Endothelial cell of umbilical vein (primary cell): ENCODE data around the gene MAST4. TPM values are rescaled to one million over a fixed set of nuclear protein-coding genes. Genes with fewer than 3 reads are reported as not detected.

Experiments used
- BruUV-seq: library from RNA; stranded (reverse); fragments of 400-500 nt; replicated peaks from 2 replicates; lab custom pipeline; 2021; lab: Mats Ljungman, UMichigan
- CTCF ChIA-PET: fragments of 300-600, 350-600 bp; sonication (Branson Sonifier 250); formaldehyde crosslinking; loops from one replicate; lab custom pipeline; 2021; ENCODE audit warnings: antibody characterized with exemption, inconsistent platforms; lab: Charles Lee
- POLR2A ChIA-PET: fragments of 300-600, 350-600 bp; sonication (Branson Sonifier 250); formaldehyde crosslinking; loops from one replicate; lab custom pipeline; 2021; ENCODE audit warnings: antibody characterized with exemption, inconsistent platforms; lab: Charles Lee
- DNase-seq: peaks from one replicate; pipeline ENCODE4 v3.0.0-alpha.2; 2011; ENCODE audit warnings: low read depth, low spot score
- FAIRE-seq: peaks from 2 replicates; lab custom pipeline; 2011; peaks lifted over from hg19 to GRCh38; lab: Jason Lieb, UNC
- H2AFZ ChIP-seq: 2 replicates; pipeline ENCODE4 v1.6.0; 2012; ENCODE audit warnings: low read depth, low read length, control low read depth, inconsistent platforms
- H3K27ac ChIP-seq: 2 replicates; pipeline ENCODE4 v1.5.1; 2011; ENCODE audit warnings: low read depth, mild to moderate bottlenecking, control low read depth, low read length, moderate library complexity; ENCODE audit not compliant: insufficient read depth
- H3K27me3 ChIP-seq, 2 experiments: 2 replicates each; pipeline versions ENCODE4 v1.6.0 to v1.6.1; 2011; ENCODE audit warnings: low read length in 2 of 2, mixed read lengths in 1 of 2; ENCODE audit not compliant: control insufficient read depth in 2 of 2, insufficient read depth in 2 of 2
- H3K36me3 ChIP-seq, 2 experiments: 2 replicates in 1 of 2; 3 replicates in 1 of 2; pipeline ENCODE4 v1.5.1; 2011; ENCODE audit warnings: low read length in 2 of 2, mild to moderate bottlenecking in 1 of 2, moderate library complexity in 1 of 2; ENCODE audit not compliant: control insufficient read depth in 2 of 2, insufficient read depth in 2 of 2; ENCODE audit errors: extremely low read depth in 1 of 2
- H3K4me1 ChIP-seq: 3 replicates; pipeline ENCODE4 v1.5.1; 2011; ENCODE audit warnings: mild to moderate bottlenecking, low read length; ENCODE audit not compliant: control insufficient read depth, insufficient read depth; ENCODE audit errors: extremely low read depth
- H3K4me2 ChIP-seq: 2 replicates; pipeline ENCODE4 v1.6.1; 2011; ENCODE audit warnings: low read length, control low read depth, mixed read lengths; ENCODE audit not compliant: insufficient read depth
- H3K4me3 ChIP-seq, 3 experiments: fragments of 200-600 bp in 1 of 3; sonication (generic), shearing (Covaris generic) in 1 of 3; replicated peaks in 1 of 3; 2 replicates each; pipeline ENCODE4 v1.5.1; 2011 to 2016; ENCODE audit warnings: control low read depth in 3 of 3, low read length in 3 of 3, mild to moderate bottlenecking in 2 of 3, inconsistent platforms in 1 of 3, low read depth in 1 of 3, moderate library complexity in 1 of 3; ENCODE audit not compliant: insufficient read depth in 1 of 3
- H3K79me2 ChIP-seq: 2 replicates; pipeline ENCODE4 v1.6.0; 2012; ENCODE audit warnings: low read length, inconsistent platforms; ENCODE audit not compliant: control insufficient read depth, insufficient read depth
- H3K9ac ChIP-seq: replicated peaks from 2 replicates; pipeline ENCODE3; 2011; ENCODE audit warnings: low read length, control low read depth; ENCODE audit not compliant: insufficient read depth; ENCODE audit errors: extremely low read depth
- H3K9me1 ChIP-seq: replicated peaks from 3 replicates; pipeline ENCODE4 v1.6.0; 2011; ENCODE audit warnings: mild to moderate bottlenecking, low read length; ENCODE audit not compliant: control insufficient read depth, insufficient read depth; ENCODE audit errors: extremely low read depth
- H3K9me3 ChIP-seq: replicated peaks from 2 replicates; pipeline ENCODE4 v1.5.1; 2012; ENCODE audit warnings: low read length, inconsistent platforms; ENCODE audit not compliant: control insufficient read depth, insufficient read depth
- H4K20me1 ChIP-seq: replicated peaks from 2 replicates; pipeline ENCODE3; 2011; ENCODE audit warnings: mild to moderate bottlenecking, low read length; ENCODE audit not compliant: control insufficient read depth, insufficient read depth; ENCODE audit errors: extremely low read depth
- FOS ChIP-seq: IDR thresholded peaks from 2 replicates; pipeline ENCODE4 v1.6.1; 2011; ENCODE audit warnings: mild to moderate bottlenecking, low read length, moderate library complexity, borderline replicate concordance; ENCODE audit not compliant: insufficient read depth
- POLR2A ChIP-seq: IDR thresholded peaks from 2 replicates; pipeline ENCODE4 v1.6.1; 2012; ENCODE audit warnings: low read depth, mild to moderate bottlenecking, control low read depth, low read length
- POLR2AphosphoS5 ChIP-seq: IDR thresholded peaks from 2 replicates; pipeline ENCODE4 v1.6.1; 2012; ENCODE audit warnings: low read depth, mild to moderate bottlenecking, control low read depth, low read length, moderate library complexity; ENCODE audit not compliant: insufficient read depth
- dilution Hi-C: fragments of 300-500 bp; cut with MboI; formaldehyde crosslinking; loops from one replicate; pipeline ENCODE4 v1.15.0; 2019; ENCODE audit warnings: low sequenced_read_pairs; ENCODE audit not compliant: extremely low pct_ligation_motif_present
- intact Hi-C: fragments of 100-400 bp; cut with micrococcal nuclease; formaldehyde crosslinking; loops from one replicate; pipeline ENCODE4 v1.10.0; 2022
- polyA plus RNA-seq, 4 experiments: library from polyadenylated mRNA; depleted of rRNA in 3 of 4; stranded (reverse) in 3 of 4; unstranded in 1 of 4; fragments of >200 nt; gene quantifications; 2 replicates each; pipeline versions ENCODE4 v1.2.1 to v1.2.3, GENCODE V29; 2011 to 2012; ENCODE audit warnings: missing spikeins in 1 of 4
- total RNA-seq: library from RNA; stranded (reverse); gene quantifications from 2 replicates; pipeline ENCODE4 v1.2.3, GENCODE V29; 2021
- TF ChIP-seq, protein P1 (sequence below), 2 donors: IDR thresholded peaks; 1 replicate in 1 of 2; 2 replicates in 1 of 2; pipeline ENCODE4 v1.5.1; 2011; ENCODE audit warnings: low read length in 2 of 2, mild to moderate bottlenecking in 2 of 2, moderate library complexity in 2 of 2, control low read depth in 1 of 2, inconsistent platforms in 1 of 2, low read depth in 1 of 2; ENCODE audit not compliant: insufficient read depth in 1 of 2; ENCODE audit errors: extremely low read depth in 1 of 2

The MAST4 gene
- total and polyA plus RNA-seq, 2 donors (not counting 3 experiments of a cell fraction or from before 2014, with no cell fraction given) = 40.2 to 116 TPM

DNA sequence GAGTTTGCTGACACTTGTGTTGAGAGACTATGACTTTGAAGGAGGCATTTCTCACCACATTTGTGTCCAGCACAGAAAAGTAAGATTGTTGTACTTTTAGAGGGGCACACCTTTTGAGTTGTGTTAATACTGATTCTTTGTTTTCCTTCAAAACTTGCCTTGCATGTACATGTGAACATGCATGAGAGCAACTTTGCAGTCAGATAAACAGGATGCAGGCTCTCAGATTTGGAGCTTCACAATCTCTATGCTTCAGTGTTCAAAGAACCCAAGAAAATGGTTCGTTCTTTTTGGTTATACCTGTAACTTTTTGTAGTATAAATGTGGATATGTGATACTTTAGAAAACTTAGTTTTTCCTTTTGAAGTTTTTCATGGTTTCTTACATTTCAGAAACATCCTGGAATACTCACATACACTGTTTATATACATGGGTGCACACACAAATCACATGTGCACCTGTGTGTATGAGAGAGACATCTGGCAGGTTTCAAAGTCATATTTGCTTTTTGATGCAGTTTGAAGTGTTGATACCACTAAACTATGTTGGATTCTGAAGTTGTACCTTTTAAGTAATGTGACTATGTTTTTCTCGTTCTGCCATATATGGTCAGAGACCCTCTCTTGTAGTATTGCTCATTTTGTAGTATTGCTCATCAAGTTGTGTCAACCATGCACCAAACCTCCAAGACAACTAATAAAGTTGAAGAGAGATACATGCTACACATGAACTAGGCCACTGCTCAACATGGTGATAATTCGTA, 409.7 kb downstream of the MAST4 start:
- peak; percentile 53 for DNase-seq
- no peaks in the 10 kb centered on the region for H4K20me1 ChIP-seq
- TF ChIP-seq, protein P1, sequence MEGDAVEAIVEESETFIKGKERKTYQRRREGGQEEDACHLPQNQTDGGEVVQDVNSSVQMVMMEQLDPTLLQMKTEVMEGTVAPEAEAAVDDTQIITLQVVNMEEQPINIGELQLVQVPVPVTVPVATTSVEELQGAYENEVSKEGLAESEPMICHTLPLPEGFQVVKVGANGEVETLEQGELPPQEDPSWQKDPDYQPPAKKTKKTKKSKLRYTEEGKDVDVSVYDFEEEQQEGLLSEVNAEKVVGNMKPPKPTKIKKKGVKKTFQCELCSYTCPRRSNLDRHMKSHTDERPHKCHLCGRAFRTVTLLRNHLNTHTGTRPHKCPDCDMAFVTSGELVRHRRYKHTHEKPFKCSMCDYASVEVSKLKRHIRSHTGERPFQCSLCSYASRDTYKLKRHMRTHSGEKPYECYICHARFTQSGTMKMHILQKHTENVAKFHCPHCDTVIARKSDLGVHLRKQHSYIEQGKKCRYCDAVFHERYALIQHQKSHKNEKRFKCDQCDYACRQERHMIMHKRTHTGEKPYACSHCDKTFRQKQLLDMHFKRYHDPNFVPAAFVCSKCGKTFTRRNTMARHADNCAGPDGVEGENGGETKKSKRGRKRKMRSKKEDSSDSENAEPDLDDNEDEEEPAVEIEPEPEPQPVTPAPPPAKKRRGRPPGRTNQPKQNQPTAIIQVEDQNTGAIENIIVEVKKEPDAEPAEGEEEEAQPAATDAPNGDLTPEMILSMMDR (IDR thresholded peaks at IDR 0.05; ENCODE audit: extremely low read depth in 1 of 2, insufficient read depth in 1 of 2, low read depth in 1 of 2, low read length in 2 of 2) = no peak
- no peak for TF ChIP-seq POLR2AphosphoS5
- no peak for TF ChIP-seq FOS
- peak; percentile 17 for TF ChIP-seq POLR2A
- POLR2A ChIA-PET = interaction anchor here (2.7 kb wide), 1 partner anchor 9 kb away, joined by 45 read pairs; no protein-coding TSS in a partner anchor
- peak; percentile 63 for FAIRE-seq
- peak overlapping the region; percentile 97 for H3K9ac ChIP-seq
- H3K36me3 ChIP-seq = no peaks in the 10 kb centered on the region
- H3K9me3 ChIP-seq = no peaks in the 10 kb centered on the region
- intact Hi-C loops = loop anchor here (2.0 to 10.0 kb wide), 2 partner anchors 89 to 299 kb away; no protein-coding TSS in a partner anchor
- peak overlapping the region; percentile 50 to 93 (median 87) for H3K4me3 ChIP-seq
- CTCF ChIA-PET = interaction anchor here (1.4 to 2.7 kb wide), 4 partner anchors 8 to 19 kb away, joined by 4 to 17 read pairs (median 6); no protein-coding TSS in a partner anchor
- peaks cover 55% of the 10 kb centered on the region for H3K79me2 ChIP-seq
- H3K9me1 ChIP-seq = no peaks in the 10 kb centered on the region
- H3K4me2 ChIP-seq = peak overlapping the region; percentile 99
- H3K27ac ChIP-seq = peak overlapping the region; percentile 94
- H3K27me3 ChIP-seq = no peaks in the 10 kb centered on the region
- H2AFZ ChIP-seq = no peak overlapping the region
- H3K4me1 ChIP-seq = peaks cover 54% of the 10 kb centered on the region
- dilution Hi-C loops = no loop called here
- no TSS peak for BruUV-seq
